MM.1S (cell line): Measurements from ENCODE around the gene AUH.

Experiments
- DNase-seq: peaks from one replicate; pipeline ENCODE4 v3.0.0-alpha.2; 2015
- H2AFZ ChIP-seq: fragments of 300-600 bp; sonication (generic); 2 replicates; pipeline ENCODE4 v1.6.0; 2016; ENCODE audit warnings: antibody characterized with exemption, low read length
- H3F3A ChIP-seq: fragments of 300-600 bp; sonication (generic); 2 replicates; pipeline ENCODE4 v1.6.1; 2016; ENCODE audit warnings: mild to moderate bottlenecking, antibody characterized with exemption, low read length, moderate library complexity, mixed read lengths; ENCODE audit not compliant: insufficient read depth
- H3K27ac ChIP-seq: fragments of 300-600 bp; sonication (generic); 2 replicates; pipeline ENCODE4 v1.5.1; 2016; ENCODE audit warnings: mild to moderate bottlenecking, low read length
- H3K27me3 ChIP-seq: fragments of 300-600 bp; sonication (generic); replicated peaks from 2 replicates; pipeline ENCODE4 v1.6.0; 2016; ENCODE audit warnings: low read length; ENCODE audit not compliant: insufficient read depth
- H3K36me3 ChIP-seq: fragments of 300-600 bp; sonication (generic); replicated peaks from 2 replicates; pipeline ENCODE4 v1.6.1; 2016; ENCODE audit warnings: mild to moderate bottlenecking, low read length, mixed read lengths; ENCODE audit not compliant: insufficient read depth
- H3K4me1 ChIP-seq: fragments of 300-600 bp; sonication (generic); 2 replicates; pipeline ENCODE4 v1.6.1; 2016; ENCODE audit warnings: low read length, mixed read lengths
- H3K4me2 ChIP-seq: fragments of 300-600 bp; sonication (generic); 2 replicates; pipeline ENCODE4 v1.6.0; 2016; ENCODE audit warnings: low read depth, low read length
- H3K4me3 ChIP-seq: fragments of 300-600 bp; sonication (generic); 2 replicates; pipeline ENCODE4 v1.5.1; 2016; ENCODE audit warnings: low read length, mixed read lengths
- H3K79me2 ChIP-seq: fragments of 300-600 bp; sonication (generic); 2 replicates; pipeline ENCODE4 v1.6.1; 2016; ENCODE audit warnings: mixed run types, low read length, mixed read lengths
- H3K9ac ChIP-seq: fragments of 300-600 bp; sonication (generic); 2 replicates; pipeline ENCODE4 v1.6.1; 2016; ENCODE audit warnings: low read length, mixed read lengths
- H3K9me2 ChIP-seq: fragments of 300-600 bp; sonication (generic); replicated peaks from 2 replicates; pipeline ENCODE4 v1.6.1; 2016; ENCODE audit warnings: mild to moderate bottlenecking, low read length, mixed read lengths; ENCODE audit not compliant: insufficient read depth
- H3K9me3 ChIP-seq: fragments of 300-600 bp; sonication (generic); replicated peaks from 2 replicates; pipeline ENCODE4 v1.6.1; 2016; ENCODE audit warnings: mild to moderate bottlenecking, low read length, mixed read lengths; ENCODE audit not compliant: insufficient read depth
- H4K20me1 ChIP-seq: fragments of 300-600 bp; sonication (generic); 2 replicates; pipeline ENCODE4 v1.6.1; 2016; ENCODE audit warnings: mild to moderate bottlenecking, low read length, moderate library complexity, mixed read lengths; ENCODE audit not compliant: insufficient read depth
- CTCF ChIP-seq: fragments of 300-600 bp; sonication (generic); IDR thresholded peaks from 2 replicates; pipeline ENCODE4 v1.5.1; 2016; ENCODE audit warnings: antibody characterized with exemption, low read length, mixed read lengths
- EZH2 ChIP-seq: fragments of 300-600 bp; sonication (generic); optimal IDR thresholded peaks from 2 replicates; pipeline ENCODE3; 2017; ENCODE audit warnings: low read depth, mild to moderate bottlenecking, antibody characterized with exemption, low read length, mixed read lengths
- EZH2phosphoT487 ChIP-seq: fragments of 300-600 bp; sonication (generic); IDR thresholded peaks from 2 replicates; pipeline ENCODE4 v1.6.1; 2018; ENCODE audit warnings: antibody characterized with exemption, low read length

Gene AUH

DNA sequence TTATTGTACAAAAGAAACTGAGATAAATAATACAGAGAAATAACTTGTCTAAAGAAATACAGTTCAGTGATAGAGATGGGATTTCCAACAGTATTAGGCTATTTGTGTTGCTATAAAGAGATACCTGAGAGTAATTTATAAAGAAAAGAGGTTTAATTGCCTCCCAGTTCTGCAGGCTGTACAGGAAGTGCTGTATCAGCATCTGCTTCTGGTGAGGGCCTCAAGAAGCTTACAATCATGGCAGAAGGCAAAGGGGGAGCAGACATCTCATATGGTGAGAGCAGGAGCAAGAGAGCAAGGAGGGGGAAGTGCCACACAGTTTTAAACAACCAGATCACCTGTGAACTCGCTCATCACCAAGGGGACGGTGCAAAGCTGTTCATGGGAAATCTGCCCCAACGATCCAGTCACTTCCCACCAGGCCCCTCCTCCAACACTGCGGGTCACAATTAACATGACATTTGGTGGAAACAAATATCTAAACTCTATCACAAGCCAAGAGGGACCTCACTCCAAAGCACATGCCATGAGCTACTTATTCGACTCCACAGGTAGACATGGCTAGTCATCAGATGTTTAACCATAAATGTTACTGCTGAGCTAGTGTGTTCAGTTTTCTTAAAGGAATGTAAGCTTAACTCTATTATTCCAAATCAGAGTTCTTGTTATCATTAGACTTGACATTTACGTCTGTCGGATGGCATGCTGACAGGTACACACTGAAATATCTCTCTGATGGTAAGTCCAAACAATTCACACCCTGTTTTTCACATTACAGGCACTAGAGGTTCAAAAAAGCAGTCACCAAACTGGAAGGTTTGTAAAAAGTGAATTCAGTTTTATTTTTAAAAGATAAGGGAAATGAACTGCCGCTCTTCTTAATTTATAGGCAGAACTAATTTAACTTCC is 82.2 kb downstream of the AUH start:
- no peak for DNase-seq
- Histone ChIP-seq H3K9me3 (no peaks in the 10 kb centered on the region), H3K4me3 (no peak overlapping the region), H3K4me2 (no peak overlapping the region), H4K20me1 (no peaks in the 10 kb centered on the region), H3K9me2 (no peaks in the 10 kb centered on the region), H3K79me2 (no peaks in the 10 kb centered on the region), H3K36me3 (no peaks in the 10 kb centered on the region; the same call in 1 of the 2 replicates), H3K4me1 (peaks cover 14% of the 10 kb centered on the region), H2AFZ (no peak overlapping the region), H3K9ac (no peak overlapping the region), H3K27ac (no peak overlapping the region), H3F3A (peaks cover 6% of the 10 kb centered on the region; the same call in 1 of the 2 replicates), H3K27me3 (no peaks in the 10 kb centered on the region)
- TF ChIP-seq EZH2phosphoT487 (no peak), EZH2 (no peak), CTCF (no peak)

DNA sequence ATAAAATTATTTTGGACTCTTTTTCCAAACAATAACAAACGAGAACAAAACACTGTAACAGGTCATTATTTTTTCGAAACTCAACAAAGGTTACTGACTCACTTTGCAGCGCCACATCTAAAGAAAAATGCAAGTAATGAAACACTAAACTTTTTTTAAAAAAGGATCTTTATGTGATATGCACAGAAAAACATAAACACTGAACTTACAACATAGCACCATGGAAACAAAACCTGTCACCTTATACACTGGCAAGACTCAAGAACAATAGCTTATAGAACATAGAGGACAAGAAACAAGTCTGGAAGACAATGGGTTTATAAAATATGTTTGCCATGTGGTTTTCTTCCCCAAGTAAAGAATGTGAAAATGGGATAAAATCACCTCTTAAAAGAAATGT is 85.2 kb downstream of the AUH start:
- TF ChIP-seq EZH2 (no peak), CTCF (no peak), EZH2phosphoT487 (no peak)
- DNase-seq, result no peak
- H3K4me2 ChIP-seq, result no peak overlapping the region
- no peak overlapping the region for H3K27ac ChIP-seq
- H3K9me2 ChIP-seq, result no peaks in the 10 kb centered on the region
- H4K20me1 ChIP-seq, result no peaks in the 10 kb centered on the region
- H3K9me3 ChIP-seq, result no peaks in the 10 kb centered on the region
- H3K36me3 ChIP-seq, result no peaks in the 10 kb centered on the region; the same call in 1 of the 2 replicates
- no peak overlapping the region for H3K9ac ChIP-seq
- no peaks in the 10 kb centered on the region for H3K79me2 ChIP-seq
- no peak overlapping the region for H2AFZ ChIP-seq
- no peaks in the 10 kb centered on the region for H3K27me3 ChIP-seq
- no peak overlapping the region for H3K4me3 ChIP-seq
- peaks cover 28% of the 10 kb centered on the region for H3K4me1 ChIP-seq
- peaks cover 17% of the 10 kb centered on the region for H3F3A ChIP-seq

GRCh38 chr9:91275655-91276054 is 86.1 kb downstream of the AUH start:
- Histone ChIP-seq H3K4me3 (no peak overlapping the region), H3K36me3 (no peaks in the 10 kb centered on the region; the same call in 1 of the 2 replicates), H2AFZ (no peak overlapping the region), H3K9me2 (no peaks in the 10 kb centered on the region), H3K27me3 (no peaks in the 10 kb centered on the region), H3K79me2 (no peaks in the 10 kb centered on the region), H3K27ac (no peak overlapping the region), H3K9me3 (no peaks in the 10 kb centered on the region), H3K9ac (no peak overlapping the region), H3K4me1 (peaks cover 28% of the 10 kb centered on the region), H3K4me2 (no peak overlapping the region), H4K20me1 (no peaks in the 10 kb centered on the region), H3F3A (peaks cover 17% of the 10 kb centered on the region)
- TF ChIP-seq EZH2phosphoT487 (no peak), CTCF (no peak), EZH2 (no peak)
- DNase-seq, result no peak
